Erythroblast (primary cell): ENCODE data around the gene PSMF1.
"Not testable (repeated sequence)": the region's sequence is repeated elsewhere in the genome, so short reads cannot be mapped to it uniquely, and the experiment has no call there.

Experiments used
- DNase-seq, 2 experiments: peaks; one replicate each; lab custom pipeline; 2025; lab: John Stamatoyannopoulos, UW
- GATA1 ChIP-seq: IDR thresholded peaks from 2 replicates; pipeline ENCODE4 v1.6.1; 2011; ENCODE audit warnings: low read depth, mild to moderate bottlenecking, control low read depth, low read length, moderate library complexity
- POLR2A ChIP-seq: IDR thresholded peaks from 2 replicates; pipeline ENCODE4 v1.6.1; 2011; ENCODE audit warnings: mild to moderate bottlenecking, low read length

The PSMF1 gene

DNA sequence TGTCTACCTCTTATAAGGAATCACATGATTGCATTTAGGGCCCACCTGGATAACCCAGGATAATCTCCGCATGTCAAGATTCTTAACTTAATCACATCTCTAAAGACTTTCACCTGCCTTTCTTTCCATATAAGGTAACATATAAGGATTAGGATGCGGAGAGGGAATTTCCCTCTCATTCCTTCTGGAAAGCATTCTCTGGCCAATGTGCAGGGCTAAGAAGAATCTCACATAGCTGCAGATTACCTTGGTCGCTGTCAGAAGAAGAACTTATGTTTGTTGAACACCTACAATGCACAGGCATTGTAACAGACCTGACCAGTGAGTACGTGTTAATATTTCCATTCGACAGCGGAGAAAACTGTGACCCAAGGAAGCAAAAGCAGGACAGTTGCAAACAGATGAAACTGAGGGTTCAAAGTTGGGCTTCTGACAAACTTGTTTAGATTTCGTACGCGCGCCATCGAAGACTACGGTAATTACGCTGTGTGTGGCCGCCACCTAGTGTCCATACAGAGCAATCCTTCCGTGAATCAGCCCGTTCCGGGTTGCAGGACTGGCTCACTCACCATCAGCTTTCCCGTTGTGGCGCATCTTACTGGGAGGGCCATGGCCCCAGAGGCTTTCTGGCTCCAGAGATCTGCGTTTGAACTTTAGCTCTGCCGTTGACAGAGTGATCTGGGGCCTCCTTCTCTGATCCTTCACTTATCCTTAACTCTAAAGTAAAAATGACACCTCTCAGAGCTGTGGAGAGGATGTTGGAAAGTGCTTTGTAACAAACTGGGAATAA is 94.4 kb downstream of the PSMF1 start:
- TF ChIP-seq GATA1 = no peak
- no peak for TF ChIP-seq POLR2A
- peak; percentile 86 to 91 for DNase-seq

DNA sequence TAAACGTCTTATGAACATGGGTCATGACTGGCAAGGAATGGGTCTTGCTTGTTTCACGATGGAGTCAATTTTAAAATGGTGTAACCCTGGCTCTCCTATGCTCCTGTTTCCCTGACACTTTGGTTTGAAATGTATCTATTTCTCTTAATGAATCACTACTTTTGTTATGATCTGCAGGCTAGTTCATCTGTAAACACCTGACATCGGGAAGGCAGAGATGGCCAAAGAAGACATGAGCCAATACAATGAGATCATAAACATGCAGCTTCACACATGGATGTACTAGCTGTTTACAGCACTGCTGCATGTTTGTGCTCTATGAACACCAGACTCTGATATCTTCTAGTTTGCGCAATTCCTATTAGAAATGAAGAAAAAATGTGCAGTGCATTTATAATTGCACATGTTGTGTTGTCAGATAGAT is 96.4 kb downstream of the PSMF1 start:
- DNase-seq = peak in 1 of 2 experiments; percentile 41
- TF ChIP-seq GATA1 (no peak), POLR2A (no peak)

DNA sequence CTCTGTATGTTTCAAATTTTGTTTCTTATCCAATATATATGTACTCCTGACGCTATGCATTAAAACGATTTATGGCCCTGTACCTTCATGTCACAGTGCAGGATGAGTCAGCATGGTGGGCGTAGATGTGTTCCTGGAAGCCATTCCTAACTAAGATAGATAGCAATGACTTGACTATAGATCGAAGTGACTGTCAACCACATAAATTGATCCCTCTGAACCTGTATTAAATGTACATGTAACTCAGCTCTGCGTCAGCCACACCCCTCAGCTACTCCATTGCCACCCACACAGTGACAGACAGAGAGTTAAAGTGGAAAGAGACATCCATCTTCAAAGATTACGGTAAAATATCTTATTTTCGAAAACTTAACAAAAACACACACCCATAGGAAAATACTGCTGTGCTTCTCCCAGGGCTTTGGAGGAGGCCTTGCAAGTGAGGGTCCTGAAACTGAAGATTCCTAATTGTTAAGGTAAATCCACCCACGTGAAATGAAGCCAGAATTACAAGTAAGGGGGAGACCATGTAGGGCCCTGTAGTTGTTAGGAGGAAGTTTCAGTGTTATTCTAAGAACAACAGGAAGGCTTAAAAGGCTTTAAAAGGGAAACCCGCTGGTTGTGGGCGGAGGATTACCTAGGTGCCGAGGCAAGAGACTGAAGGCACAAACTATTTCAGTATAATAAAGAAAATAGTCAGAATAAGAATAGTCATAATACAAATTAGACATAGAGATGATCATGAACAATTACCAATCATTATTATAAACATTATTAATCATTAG is 97.2 kb downstream of the PSMF1 start:
- TF ChIP-seq POLR2A (no peak), GATA1 (no peak)

DNA sequence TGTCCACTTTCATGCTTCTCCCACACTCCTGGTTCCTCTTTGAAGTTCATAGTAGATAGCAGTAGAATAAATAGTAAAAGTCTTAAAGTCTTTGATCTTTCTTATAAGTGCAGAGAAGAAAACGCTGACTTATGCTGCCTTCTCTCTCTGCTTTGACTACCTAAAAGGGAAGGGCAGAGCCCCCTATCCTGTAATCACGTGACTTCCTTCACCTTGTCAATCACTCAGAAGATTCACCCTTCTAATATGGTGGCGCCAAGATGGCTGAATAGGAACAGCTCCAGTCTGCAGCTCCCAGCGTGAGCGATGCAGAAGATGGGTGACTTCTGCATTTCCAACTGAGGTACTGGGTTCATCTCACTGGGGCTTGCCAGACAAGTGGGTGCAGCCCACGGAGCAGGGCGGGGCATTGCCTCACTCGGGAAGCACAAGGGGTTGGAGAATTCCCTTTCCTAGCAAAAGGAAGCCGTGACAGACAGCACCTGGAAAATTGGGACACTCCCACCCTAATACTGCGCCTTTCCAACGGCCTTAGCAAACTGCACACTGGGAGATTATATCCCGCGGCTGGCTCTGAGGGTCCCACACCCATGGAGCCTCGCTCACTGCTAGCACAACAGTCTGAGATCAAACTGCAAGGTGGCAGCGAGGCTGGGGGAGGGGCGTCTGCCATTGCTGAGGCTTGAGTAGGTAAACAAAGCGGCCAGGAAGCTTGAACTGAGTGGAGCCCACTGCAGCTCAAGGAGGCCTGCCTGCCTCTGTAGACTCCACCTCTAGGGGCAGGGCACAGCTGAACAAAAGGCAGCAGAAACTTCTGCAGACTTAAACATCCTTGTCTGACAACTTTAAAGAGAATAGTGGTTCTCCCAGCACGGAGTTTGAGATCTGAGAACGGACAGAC is 98.4 kb downstream of the PSMF1 start:
- not testable (repeated sequence) for DNase-seq

More for the DNA sequence above, 97.2 kb downstream of the PSMF1 start:
- DNase-seq = peak; percentile 63 to 71
